ENCODE measurements around the gene TIFAB.

The TIFAB gene

GRCh38 chr5:135432113-135432512 is 20.0 kb downstream of the TIFAB start:
- TF ChIP-seq CTCF (conservative IDR thresholded peaks at IDR 0.05; ENCODE audit: low read length) = no peak
- H3K4me3 ChIP-seq (ENCODE audit: low read length) = no peak overlapping the region
- DNase-seq (ENCODE audit: low read depth) = no peak

- no peak for TF ChIP-seq CTCF (conservative IDR thresholded peaks at IDR 0.05; ENCODE audit: low read length)
- H3K4me3 ChIP-seq (ENCODE audit: low read length) = no peak overlapping the region
- no peak for DNase-seq (ENCODE audit: low read depth)
Observed at GRCh38 chr5:135430135-135430437, 22.1 kb downstream of the TIFAB start.

- TF ChIP-seq CTCF (conservative IDR thresholded peaks at IDR 0.05; ENCODE audit: low read length) = no peak
- no peak for DNase-seq (ENCODE audit: low read depth)
- H3K4me3 ChIP-seq (ENCODE audit: low read length) = no peak overlapping the region
Observed at GRCh38 chr5:135429301-135430134, 22.6 kb downstream of the TIFAB start.

- no peak for DNase-seq (ENCODE audit: low read depth)
- no peak for TF ChIP-seq CTCF (conservative IDR thresholded peaks at IDR 0.05; ENCODE audit: low read length)
- H3K4me3 ChIP-seq (ENCODE audit: low read length) = no peak overlapping the region
Observed at GRCh38 chr5:135428586-135428985, 23.6 kb downstream of the TIFAB start.

GRCh38 chr5:135426102-135427082 is 25.8 kb downstream of the TIFAB start:
- no peak overlapping the region for H3K4me3 ChIP-seq (ENCODE audit: low read length)
- peak; percentile 87 for TF ChIP-seq CTCF (conservative IDR thresholded peaks at IDR 0.05; ENCODE audit: low read length)
- peak; percentile 53 for DNase-seq (ENCODE audit: low read depth)

- no peak overlapping the region for H3K4me3 ChIP-seq (ENCODE audit: low read length)
- no peak for DNase-seq (ENCODE audit: low read depth)
- TF ChIP-seq CTCF (conservative IDR thresholded peaks at IDR 0.05; ENCODE audit: low read length) = no peak
Observed at GRCh38 chr5:135425641-135426040, 26.5 kb downstream of the TIFAB start.

Measured in AG10803 (cell line).